OCI-LY3 (cell line): Measurements from ENCODE around the gene NUP62CL.
"Not testable (repeated sequence)": the region's sequence is repeated elsewhere in the genome, so short reads cannot be mapped to it uniquely, and the experiment has no call there.

Source experiments
- CTCF ChIP-seq: fragments of 200-600, 300-600 bp; sonication (generic); IDR thresholded peaks from 2 replicates; pipeline ENCODE4 v1.5.1; 2014; ENCODE audit warnings: antibody characterized with exemption, low read length, low read depth
- EZH2phosphoT487 ChIP-seq: fragments of 200-600 bp; shearing (Covaris generic); IDR thresholded peaks from 2 replicates; pipeline ENCODE4 v1.6.1; 2018; ENCODE audit warnings: antibody characterized with exemption, mixed run types, low read depth

- not testable (repeated sequence) for TF ChIP-seq CTCF, EZH2phosphoT487
Observed at GRCh38 chrX:107157618-107158017, 48.6 kb downstream of the NUP62CL start.
